Ecto neural progenitor cell (in vitro differentiated cells): ENCODE measurements around the gene SRI.
A peak's percentile ranks its signal among the peaks of the same experiment; 100 is the strongest.

Experiments
- DNase-seq: peaks from one replicate; pipeline ENCODE4 v3.0.0-alpha.2; 2018; ENCODE audit warnings: low spot score

The SRI gene

GRCh38 chr7:88224601-88225275, 4.9 kb upstream of the SRI start:
- no peak for DNase-seq

- no peak for DNase-seq
Observed at GRCh38 chr7:88223265-88223664, 3.4 kb upstream of the SRI start.

GRCh38 chr7:88218836-88219605, 817 bp downstream of the SRI start:
- DNase-seq = peak; percentile 62

GRCh38 chr7:88218429-88218745, 1.5 kb downstream of the SRI start:
- no peak for DNase-seq

- DNase-seq = no peak
Observed at GRCh38 chr7:88217675-88218428, 2.0 kb downstream of the SRI start.

- DNase-seq = no peak
Observed at GRCh38 chr7:88216276-88216675, 3.6 kb downstream of the SRI start.

- no peak for DNase-seq
Observed at GRCh38 chr7:88215295-88215694, 4.5 kb downstream of the SRI start.

- no peak for DNase-seq
Observed at GRCh38 chr7:88214456-88214855, 5.4 kb downstream of the SRI start.

GRCh38 chr7:88212918-88213317, 6.9 kb downstream of the SRI start:
- DNase-seq = no peak

GRCh38 chr7:88208521-88208920, 11.3 kb downstream of the SRI start:
- no peak for DNase-seq

- no peak for DNase-seq
Observed at GRCh38 chr7:88206254-88206653, 13.6 kb downstream of the SRI start.

- no peak for DNase-seq
Observed at GRCh38 chr7:88205179-88205578, 14.7 kb downstream of the SRI start.

- DNase-seq = no peak
Observed at GRCh38 chr7:88204525-88205110, 15.2 kb downstream of the SRI start.

GRCh38 chr7:88203401-88203800, 16.4 kb downstream of the SRI start:
- no peak for DNase-seq

- no peak for DNase-seq
Observed at GRCh38 chr7:88202799-88203198, 17.0 kb downstream of the SRI start.

GRCh38 chr7:88202278-88202677, 17.6 kb downstream of the SRI start:
- DNase-seq = no peak

GRCh38 chr7:88201305-88201704, 18.5 kb downstream of the SRI start:
- no peak for DNase-seq

GRCh38 chr7:88200789-88201188, 19.0 kb downstream of the SRI start:
- DNase-seq = no peak

GRCh38 chr7:88200261-88200660, 19.6 kb downstream of the SRI start:
- DNase-seq = no peak

- DNase-seq = no peak
Observed at GRCh38 chr7:88191911-88192310, 27.9 kb downstream of the SRI start.

GRCh38 chr7:88185650-88186049, 34.2 kb downstream of the SRI start:
- DNase-seq = no peak

GRCh38 chr7:88184848-88185304, 35.0 kb downstream of the SRI start:
- DNase-seq = no peak

- no peak for DNase-seq
Observed at GRCh38 chr7:88183051-88183450, 36.8 kb downstream of the SRI start.
